SJSA1 (cell line): ENCODE results near the gene ZNF22. TPM values are rescaled to one million over a fixed set of nuclear protein-coding genes. Genes with fewer than 3 reads are reported as not detected.

Experiments
- DNase-seq, 2 experiments: peaks; one replicate each; pipeline ENCODE4 v3.0.0-alpha.2; 2015 to 2020; ENCODE audit warnings: low spot score in 2 of 2, low read depth in 1 of 2
- H3K27ac ChIP-seq: fragments of 250-450 bp; sonication (Bioruptor Pico); 2 replicates; pipeline ENCODE4 v1.5.1; 2020; ENCODE audit warnings: mild to moderate bottlenecking, moderate library complexity
- H3K27me3 ChIP-seq: fragments of 250-450 bp; sonication (Bioruptor Pico); replicated peaks from 2 replicates; pipeline ENCODE4 v1.5.1; 2020; ENCODE audit warnings: mild to moderate bottlenecking, moderate library complexity
- H3K36me3 ChIP-seq: fragments of 250-450 bp; sonication (Bioruptor Pico); 2 replicates; pipeline ENCODE4 v1.5.1; 2020; ENCODE audit warnings: mild to moderate bottlenecking
- H3K4me1 ChIP-seq: fragments of 250-450 bp; sonication (Bioruptor Pico); replicated peaks from 2 replicates; pipeline ENCODE4 v1.6.1; 2021; ENCODE audit warnings: mild to moderate bottlenecking
- H3K4me3 ChIP-seq: fragments of 250-450 bp; sonication (Bioruptor Pico); 2 replicates; pipeline ENCODE4 v1.5.1; 2020; ENCODE audit warnings: mild to moderate bottlenecking
- H3K9me3 ChIP-seq: fragments of 250-450 bp; sonication (Bioruptor Pico); replicated peaks from 2 replicates; pipeline ENCODE4 v1.5.1; 2020; ENCODE audit warnings: mild to moderate bottlenecking
- total RNA-seq: library from RNA; depleted of rRNA; stranded (reverse); fragments of >200 nt; shearing (Covaris generic); gene quantifications from 2 replicates; pipeline ENCODE4 v1.2.3, GENCODE V29; 2014

ZNF22 gene
- total RNA-seq, 1 experiment from 2014 or later = 88.5 TPM

GRCh38 chr10:44985175-44985681 is 15.5 kb upstream of the ZNF22 start:
- H3K4me1 ChIP-seq = peaks cover 80% of the 10 kb centered on the region
- no peak overlapping the region for H3K4me3 ChIP-seq
- no peaks in the 10 kb centered on the region for H3K9me3 ChIP-seq
- H3K36me3 ChIP-seq = peaks cover 45% of the 10 kb centered on the region
- no peaks in the 10 kb centered on the region for H3K27me3 ChIP-seq
- H3K27ac ChIP-seq = peak overlapping the region; percentile 76
- DNase-seq = peak in 1 of 2 experiments; percentile 76

GRCh38 chr10:44986179-44986578 is 14.5 kb upstream of the ZNF22 start:
- H3K27ac ChIP-seq = peak overlapping the region; percentile 76
- no peak overlapping the region for H3K4me3 ChIP-seq
- H3K36me3 ChIP-seq = peaks cover 48% of the 10 kb centered on the region
- H3K4me1 ChIP-seq = peaks cover 80% of the 10 kb centered on the region
- no peaks in the 10 kb centered on the region for H3K27me3 ChIP-seq
- H3K9me3 ChIP-seq = no peaks in the 10 kb centered on the region
- no peak for DNase-seq

- Histone ChIP-seq H3K36me3 (peaks cover 50% of the 10 kb centered on the region), H3K27me3 (no peaks in the 10 kb centered on the region), H3K9me3 (no peaks in the 10 kb centered on the region), H3K27ac (peak overlapping the region; percentile 76), H3K4me3 (no peak overlapping the region), H3K4me1 (peaks cover 80% of the 10 kb centered on the region)
- peak in 1 of 2 experiments; percentile 71 for DNase-seq
These were observed 14.1 kb upstream of the ZNF22 start for GRCh38 chr10:44986670-44987069.

GRCh38 chr10:44988957-44989585 is 11.7 kb upstream of the ZNF22 start:
- Histone ChIP-seq H3K27me3 (no peaks in the 10 kb centered on the region), H3K4me3 (no peak overlapping the region), H3K9me3 (no peaks in the 10 kb centered on the region), H3K27ac (no peak overlapping the region), H3K36me3 (peaks cover 55% of the 10 kb centered on the region), H3K4me1 (peaks cover 74% of the 10 kb centered on the region)
- DNase-seq = no peak

- Histone ChIP-seq H3K4me1 (peaks cover 74% of the 10 kb centered on the region), H3K36me3 (peaks cover 49% of the 10 kb centered on the region), H3K9me3 (no peaks in the 10 kb centered on the region), H3K27me3 (no peaks in the 10 kb centered on the region), H3K27ac (no peak overlapping the region), H3K4me3 (no peak overlapping the region)
- DNase-seq = no peak
These were observed 11.0 kb upstream of the ZNF22 start for GRCh38 chr10:44989597-44990301.

GRCh38 chr10:44990302-44990655 is 10.4 kb upstream of the ZNF22 start:
- no peak overlapping the region for H3K4me3 ChIP-seq
- no peaks in the 10 kb centered on the region for H3K27me3 ChIP-seq
- H3K4me1 ChIP-seq = peaks cover 74% of the 10 kb centered on the region
- H3K9me3 ChIP-seq = no peaks in the 10 kb centered on the region
- H3K27ac ChIP-seq = no peak overlapping the region
- peak in 1 of 2 experiments; percentile 48 for DNase-seq
- peaks cover 50% of the 10 kb centered on the region for H3K36me3 ChIP-seq

GRCh38 chr10:44990965-44991364 is 9.8 kb upstream of the ZNF22 start:
- peaks cover 46% of the 10 kb centered on the region for H3K36me3 ChIP-seq
- no peak for DNase-seq
- no peaks in the 10 kb centered on the region for H3K27me3 ChIP-seq
- no peak overlapping the region for H3K27ac ChIP-seq
- H3K9me3 ChIP-seq = no peaks in the 10 kb centered on the region
- H3K4me1 ChIP-seq = peaks cover 74% of the 10 kb centered on the region
- no peak overlapping the region for H3K4me3 ChIP-seq

- Histone ChIP-seq H3K4me1 (peaks cover 74% of the 10 kb centered on the region), H3K27ac (no peak overlapping the region), H3K27me3 (no peaks in the 10 kb centered on the region), H3K4me3 (no peak overlapping the region), H3K36me3 (peaks cover 42% of the 10 kb centered on the region), H3K9me3 (no peaks in the 10 kb centered on the region)
- DNase-seq = no peak
These were observed 9.2 kb upstream of the ZNF22 start for GRCh38 chr10:44991571-44991970.

GRCh38 chr10:44992070-44992731 is 8.5 kb upstream of the ZNF22 start:
- DNase-seq = no peak
- Histone ChIP-seq H3K27ac (no peak overlapping the region), H3K27me3 (no peaks in the 10 kb centered on the region), H3K36me3 (peaks cover 42% of the 10 kb centered on the region), H3K4me3 (no peak overlapping the region), H3K4me1 (peaks cover 74% of the 10 kb centered on the region), H3K9me3 (no peaks in the 10 kb centered on the region)

GRCh38 chr10:44992732-44993225 is 7.9 kb upstream of the ZNF22 start:
- DNase-seq = no peak
- peaks cover 42% of the 10 kb centered on the region for H3K36me3 ChIP-seq
- no peak overlapping the region for H3K27ac ChIP-seq
- H3K4me1 ChIP-seq = peaks cover 74% of the 10 kb centered on the region
- no peaks in the 10 kb centered on the region for H3K27me3 ChIP-seq
- no peaks in the 10 kb centered on the region for H3K9me3 ChIP-seq
- H3K4me3 ChIP-seq = no peak overlapping the region

- H3K27ac ChIP-seq = peak overlapping the region; percentile 80
- DNase-seq = no peak
- H3K4me3 ChIP-seq = no peak overlapping the region
- peaks cover 75% of the 10 kb centered on the region for H3K4me1 ChIP-seq
- peaks cover 42% of the 10 kb centered on the region for H3K36me3 ChIP-seq
- H3K9me3 ChIP-seq = no peaks in the 10 kb centered on the region
- H3K27me3 ChIP-seq = no peaks in the 10 kb centered on the region
These were observed 7.3 kb upstream of the ZNF22 start for GRCh38 chr10:44993226-44993921.

- no peaks in the 10 kb centered on the region for H3K27me3 ChIP-seq
- peak in 1 of 2 experiments; percentile 69 for DNase-seq
- peak overlapping the region; percentile 80 for H3K27ac ChIP-seq
- no peaks in the 10 kb centered on the region for H3K9me3 ChIP-seq
- H3K4me1 ChIP-seq = peaks cover 83% of the 10 kb centered on the region
- peaks cover 36% of the 10 kb centered on the region for H3K36me3 ChIP-seq
- H3K4me3 ChIP-seq = no peak overlapping the region
These were observed 6.6 kb upstream of the ZNF22 start for GRCh38 chr10:44993922-44994751.
